Measurements from ENCODE around the gene TRAPPC3L. TPM values are rescaled to one million over a fixed set of nuclear protein-coding genes. Genes with fewer than 3 reads are reported as not detected.

The TRAPPC3L gene
- total RNA-seq, 1 donor: under 0.01 TPM

DNA sequence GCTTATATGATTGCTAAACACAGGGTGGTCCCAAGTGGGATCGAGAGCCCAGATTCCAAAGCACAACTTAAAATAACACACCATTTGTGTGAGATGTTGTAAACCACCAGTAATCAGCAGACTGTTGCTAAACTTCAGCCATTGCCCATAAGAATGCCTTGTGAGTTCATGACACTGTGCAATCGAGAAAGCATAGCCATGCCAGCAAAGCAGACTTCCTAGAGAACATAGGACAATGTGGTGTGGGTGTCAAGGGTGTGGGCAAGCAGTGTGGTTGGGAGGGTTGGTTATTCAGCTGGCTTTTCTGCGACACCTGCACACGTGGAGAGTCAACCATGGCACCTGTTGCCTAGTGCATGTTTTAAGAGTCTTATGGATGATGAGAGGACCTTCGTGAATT, 100.4 kb downstream of the TRAPPC3L start:
- no peak overlapping the region for H3K27ac ChIP-seq (ENCODE audit: low read depth, low read length)
- peaks cover 41% of the 10 kb centered on the region for H3K4me1 ChIP-seq (ENCODE audit: insufficient read depth, low read length)
- no peak for DNase-seq (ENCODE audit: insufficient read length, low spot score, missing footprints)
- H4K20me1 ChIP-seq (ENCODE audit: insufficient read depth, low read length): no peaks in the 10 kb centered on the region
- H3K79me2 ChIP-seq (ENCODE audit: insufficient read depth, low read length): no peaks in the 10 kb centered on the region
- H3K27me3 ChIP-seq (ENCODE audit: insufficient read depth, low read length): no peaks in the 10 kb centered on the region
- no peak overlapping the region for H3K4me2 ChIP-seq (ENCODE audit: insufficient read depth, low read length)
- no peak overlapping the region for H2AFZ ChIP-seq (ENCODE audit: low read length)
- TF ChIP-seq, protein P1, sequence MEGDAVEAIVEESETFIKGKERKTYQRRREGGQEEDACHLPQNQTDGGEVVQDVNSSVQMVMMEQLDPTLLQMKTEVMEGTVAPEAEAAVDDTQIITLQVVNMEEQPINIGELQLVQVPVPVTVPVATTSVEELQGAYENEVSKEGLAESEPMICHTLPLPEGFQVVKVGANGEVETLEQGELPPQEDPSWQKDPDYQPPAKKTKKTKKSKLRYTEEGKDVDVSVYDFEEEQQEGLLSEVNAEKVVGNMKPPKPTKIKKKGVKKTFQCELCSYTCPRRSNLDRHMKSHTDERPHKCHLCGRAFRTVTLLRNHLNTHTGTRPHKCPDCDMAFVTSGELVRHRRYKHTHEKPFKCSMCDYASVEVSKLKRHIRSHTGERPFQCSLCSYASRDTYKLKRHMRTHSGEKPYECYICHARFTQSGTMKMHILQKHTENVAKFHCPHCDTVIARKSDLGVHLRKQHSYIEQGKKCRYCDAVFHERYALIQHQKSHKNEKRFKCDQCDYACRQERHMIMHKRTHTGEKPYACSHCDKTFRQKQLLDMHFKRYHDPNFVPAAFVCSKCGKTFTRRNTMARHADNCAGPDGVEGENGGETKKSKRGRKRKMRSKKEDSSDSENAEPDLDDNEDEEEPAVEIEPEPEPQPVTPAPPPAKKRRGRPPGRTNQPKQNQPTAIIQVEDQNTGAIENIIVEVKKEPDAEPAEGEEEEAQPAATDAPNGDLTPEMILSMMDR (IDR thresholded peaks at IDR 0.05; ENCODE audit: extremely low read depth, low read depth, low read length): no peak
- H3K4me3 ChIP-seq (ENCODE audit: insufficient read depth, low read length): no peak overlapping the region
- no peaks in the 10 kb centered on the region for H3K9me3 ChIP-seq (ENCODE audit: low read depth, low read length)
- no peaks in the 10 kb centered on the region for H3K36me3 ChIP-seq (ENCODE audit: insufficient read depth, low read length)

Other genes with a start within 250 kb of the TRAPPC3L start
- 193 and 229 TPM in 2 replicates for gene DSE, start 174.7 kb downstream of the TRAPPC3L start, total RNA-seq
- 0.72 and 0.88 TPM in 2 replicates for gene CALHM6, start 84.3 kb downstream of the TRAPPC3L start, total RNA-seq
- 14.8 and 16.2 TPM in 2 replicates for gene CALHM5, start 34.0 kb downstream of the TRAPPC3L start, total RNA-seq
- gene CALHM4, start 8.1 kb upstream of the TRAPPC3L start, total RNA-seq: not detected in 2 replicates
- 35.1 and 39.1 TPM in 2 replicates for gene RWDD1, start 25.8 kb upstream of the TRAPPC3L start, total RNA-seq
- gene RSPH4A, start 70.8 kb upstream of the TRAPPC3L start, total RNA-seq: 0.36 and 0.59 TPM in 2 replicates
- gene ZUP1, start 123.1 kb upstream of the TRAPPC3L start, total RNA-seq: 10.9 and 12.4 TPM in 2 replicates
- 10.6 and 11.2 TPM in 2 replicates for gene KPNA5, start 135.5 kb upstream of the TRAPPC3L start, total RNA-seq
- gene FAM162B, start 220.0 kb upstream of the TRAPPC3L start, total RNA-seq: 0.36 TPM in 1 of 2 replicates, not detected in the other